ENCODE results near the gene CLN6. TPM values are rescaled to one million over a fixed set of nuclear protein-coding genes. Genes with fewer than 3 reads are reported as not detected.

CLN6 gene
- total RNA-seq, 4 donors from 2014 or later: 20.3 to 38.1 (median 27.9) TPM

DNA sequence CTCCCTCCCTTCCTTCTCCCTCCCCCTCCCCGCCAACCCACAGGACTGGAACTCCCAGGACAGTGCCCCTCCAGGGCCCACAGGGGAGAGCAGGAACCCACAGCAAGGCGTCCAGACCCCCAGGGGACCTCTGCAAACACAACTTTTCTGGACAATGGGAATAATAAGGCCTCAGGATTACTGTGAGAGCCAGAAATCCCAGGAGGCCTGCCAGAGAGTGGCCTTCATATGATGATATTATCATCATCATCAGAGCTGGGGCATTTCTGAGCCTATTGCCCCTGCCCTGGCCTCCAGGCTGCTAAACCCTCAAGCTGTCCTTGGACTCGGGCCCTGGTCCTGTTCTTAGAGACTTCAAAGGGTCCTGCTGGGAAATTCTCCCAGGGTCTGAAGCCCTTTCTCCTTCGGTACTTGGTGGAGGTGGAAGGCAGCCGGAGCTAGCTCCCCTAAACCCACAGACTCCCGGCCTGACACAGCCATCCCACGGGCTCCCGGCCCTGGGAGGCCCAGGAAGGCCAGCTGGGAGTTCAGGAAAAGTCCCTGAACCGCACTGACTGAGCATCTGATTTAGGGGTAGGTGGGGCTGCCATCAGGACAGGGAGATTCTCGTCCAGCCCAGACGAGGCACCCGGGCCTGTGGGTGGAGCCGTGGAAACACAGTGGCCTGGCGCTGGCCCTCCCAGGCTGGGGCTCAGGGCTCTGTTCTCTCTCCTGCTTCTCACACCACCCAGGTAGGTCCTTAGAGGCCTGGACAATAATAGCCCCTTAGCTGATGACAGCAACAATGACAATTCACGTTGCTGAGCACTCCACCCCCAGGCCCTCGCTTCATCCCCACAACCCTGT is 29.3 kb downstream of the CLN6 start:
- DNase-seq (ENCODE audit: low spot score in 2 of 2): no peak
- Histone ChIP-seq H3K36me3 (peaks cover 4% of the 10 kb centered on the region), H3K27ac (no peak overlapping the region), H3K4me3 (no peak overlapping the region), H3K27me3 (no peaks in the 10 kb centered on the region), H3K9me3 (no peaks in the 10 kb centered on the region), H3K4me1 (peaks cover 24% of the 10 kb centered on the region)
- TF ChIP-seq EP300 (IDR thresholded peaks at IDR 0.05) (no peak), POLR2A (IDR thresholded peaks at IDR 0.05) (no peak), POLR2AphosphoS5 (IDR thresholded peaks at IDR 0.05) (no peak)
- TF ChIP-seq, protein P1, sequence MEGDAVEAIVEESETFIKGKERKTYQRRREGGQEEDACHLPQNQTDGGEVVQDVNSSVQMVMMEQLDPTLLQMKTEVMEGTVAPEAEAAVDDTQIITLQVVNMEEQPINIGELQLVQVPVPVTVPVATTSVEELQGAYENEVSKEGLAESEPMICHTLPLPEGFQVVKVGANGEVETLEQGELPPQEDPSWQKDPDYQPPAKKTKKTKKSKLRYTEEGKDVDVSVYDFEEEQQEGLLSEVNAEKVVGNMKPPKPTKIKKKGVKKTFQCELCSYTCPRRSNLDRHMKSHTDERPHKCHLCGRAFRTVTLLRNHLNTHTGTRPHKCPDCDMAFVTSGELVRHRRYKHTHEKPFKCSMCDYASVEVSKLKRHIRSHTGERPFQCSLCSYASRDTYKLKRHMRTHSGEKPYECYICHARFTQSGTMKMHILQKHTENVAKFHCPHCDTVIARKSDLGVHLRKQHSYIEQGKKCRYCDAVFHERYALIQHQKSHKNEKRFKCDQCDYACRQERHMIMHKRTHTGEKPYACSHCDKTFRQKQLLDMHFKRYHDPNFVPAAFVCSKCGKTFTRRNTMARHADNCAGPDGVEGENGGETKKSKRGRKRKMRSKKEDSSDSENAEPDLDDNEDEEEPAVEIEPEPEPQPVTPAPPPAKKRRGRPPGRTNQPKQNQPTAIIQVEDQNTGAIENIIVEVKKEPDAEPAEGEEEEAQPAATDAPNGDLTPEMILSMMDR (IDR thresholded peaks at IDR 0.05): no peak
- 64% methylated on average over 16 of the region's 16 CpGs for WGBS

DNA sequence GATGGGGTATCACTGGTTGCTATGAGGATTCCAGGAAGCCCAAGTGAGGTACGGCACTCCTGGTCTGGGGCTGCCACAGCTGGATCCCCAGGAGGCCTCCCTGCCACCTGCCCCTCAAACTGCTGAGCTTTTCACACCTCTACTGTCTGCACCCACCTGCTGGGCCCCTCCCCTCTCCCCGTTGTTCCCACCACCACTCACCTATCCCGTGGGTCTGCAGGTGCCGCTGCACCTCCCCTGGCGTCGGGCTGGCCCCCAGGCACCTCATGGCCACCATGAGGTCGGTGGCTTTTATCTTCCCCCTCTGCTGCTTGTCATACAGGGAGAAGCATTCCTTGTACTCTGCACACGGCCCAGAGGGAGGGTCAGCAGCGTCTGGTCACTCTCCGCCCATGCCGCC is 30.2 kb downstream of the CLN6 start:
- DNase-seq (ENCODE audit: low spot score in 2 of 2): no peak

DNA sequence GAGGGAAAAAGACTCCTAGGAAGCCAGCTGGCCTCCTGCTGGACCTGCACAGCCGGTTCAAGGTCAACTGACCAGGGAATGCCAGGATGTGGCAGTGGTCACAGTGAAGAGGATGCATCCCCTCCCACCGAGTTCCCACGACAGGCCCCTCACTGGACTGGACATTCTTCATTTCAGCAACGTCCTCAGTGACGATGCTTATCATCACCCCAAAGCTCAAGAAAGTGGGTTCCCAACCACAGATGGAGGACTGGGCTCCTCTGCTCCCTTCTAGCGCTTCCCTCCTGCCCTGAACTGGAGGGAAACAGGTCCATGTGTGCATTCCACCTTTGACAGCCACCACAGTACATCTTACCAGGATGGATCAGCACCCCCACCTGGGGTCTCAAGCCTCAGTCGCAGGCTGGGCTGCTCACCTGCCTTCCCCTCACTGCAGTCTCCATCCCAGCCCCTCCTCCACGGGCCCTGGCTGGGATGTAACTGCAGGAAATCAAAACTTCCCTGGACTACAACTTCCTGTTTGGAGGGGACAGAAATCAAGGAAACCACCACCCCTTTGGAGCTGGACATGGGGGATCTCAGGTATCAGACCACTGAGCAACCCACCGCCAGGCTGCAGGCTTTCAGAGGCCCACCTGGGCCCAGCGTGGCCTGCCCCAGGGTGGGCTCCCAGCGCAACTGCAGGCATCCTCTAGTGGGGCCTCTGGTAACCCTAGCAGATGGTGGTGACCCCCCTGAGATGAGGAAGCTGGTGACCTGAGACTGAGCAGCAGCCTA is 31.7 kb downstream of the CLN6 start:
- no peak for DNase-seq (ENCODE audit: low spot score in 2 of 2)
- Histone ChIP-seq H3K36me3 (peaks cover 10% of the 10 kb centered on the region), H3K27me3 (no peaks in the 10 kb centered on the region), H3K27ac (no peak overlapping the region), H3K4me1 (peaks cover 9% of the 10 kb centered on the region), H3K4me3 (no peak overlapping the region), H3K9me3 (no peaks in the 10 kb centered on the region)
- WGBS: 91% methylated on average over 7 of the region's 11 CpGs
- no peak for TF ChIP-seq POLR2A (IDR thresholded peaks at IDR 0.05)
- TF ChIP-seq, protein P1 (IDR thresholded peaks at IDR 0.05): no peak
- TF ChIP-seq POLR2AphosphoS5 (IDR thresholded peaks at IDR 0.05): no peak
- TF ChIP-seq EP300 (IDR thresholded peaks at IDR 0.05): no peak

More for the DNA sequence above, 30.2 kb downstream of the CLN6 start:
- WGBS: 68% methylated on average over 11 of the region's 11 CpGs
- no peaks in the 10 kb centered on the region for H3K27me3 ChIP-seq
- peaks cover 4% of the 10 kb centered on the region for H3K36me3 ChIP-seq
- no peaks in the 10 kb centered on the region for H3K9me3 ChIP-seq
- no peak overlapping the region for H3K4me3 ChIP-seq
- peaks cover 15% of the 10 kb centered on the region for H3K4me1 ChIP-seq
- no peak overlapping the region for H3K27ac ChIP-seq
- TF ChIP-seq, protein P1 (IDR thresholded peaks at IDR 0.05): no peak
- no peak for TF ChIP-seq POLR2AphosphoS5 (IDR thresholded peaks at IDR 0.05)
- TF ChIP-seq EP300 (IDR thresholded peaks at IDR 0.05): no peak
- no peak for TF ChIP-seq POLR2A (IDR thresholded peaks at IDR 0.05)

DNA sequence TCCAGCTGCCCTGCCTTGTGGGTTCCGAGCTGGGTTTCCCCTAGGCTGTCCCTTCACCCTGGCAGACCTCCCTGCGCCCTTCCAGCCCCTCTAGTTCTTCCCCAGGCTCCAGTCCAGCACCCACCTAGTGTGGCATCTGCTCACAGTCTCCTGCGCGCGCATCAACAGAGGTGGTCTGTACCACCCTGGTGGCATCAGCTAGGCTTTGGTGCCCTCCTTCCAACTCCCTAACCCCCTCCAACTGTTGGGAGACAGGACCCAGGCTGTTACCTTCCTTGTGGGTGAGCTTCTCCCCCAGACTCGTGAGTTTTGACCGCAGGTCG is 32.4 kb downstream of the CLN6 start:
- no peak for DNase-seq (ENCODE audit: low spot score in 2 of 2)
- Histone ChIP-seq H3K27me3 (no peaks in the 10 kb centered on the region), H3K9me3 (no peaks in the 10 kb centered on the region), H3K36me3 (peaks cover 17% of the 10 kb centered on the region), H3K4me3 (no peak overlapping the region), H3K4me1 (peaks cover 9% of the 10 kb centered on the region), H3K27ac (no peak overlapping the region)
- WGBS: 97% methylated on average over 6 of the region's 8 CpGs
- TF ChIP-seq POLR2AphosphoS5 (IDR thresholded peaks at IDR 0.05) (no peak), EP300 (IDR thresholded peaks at IDR 0.05) (no peak), POLR2A (IDR thresholded peaks at IDR 0.05) (no peak)
- TF ChIP-seq, protein P1 (IDR thresholded peaks at IDR 0.05): no peak
